DOHH2 (cell line): ENCODE measurements around the gene RAC3.
A peak's percentile ranks its signal among the peaks of the same experiment; 100 is the strongest.

Experiments used
- H3F3A ChIP-seq: fragments of 200-600 bp; sonication (generic), shearing (Covaris generic); 2 replicates; pipeline ENCODE4 v1.6.0; 2016; ENCODE audit warnings: antibody characterized with exemption, mild to moderate bottlenecking; ENCODE audit not compliant: control insufficient read depth, insufficient read depth
- H3K27ac ChIP-seq: fragments of 200-600 bp; sonication (generic); 2 replicates; pipeline ENCODE4 v1.5.1; 2014; ENCODE audit warnings: low read depth, mild to moderate bottlenecking, low read length, moderate library complexity
- H3K27me3 ChIP-seq: fragments of 200-600 bp; sonication (generic); 2 replicates; pipeline ENCODE4 v1.6.1; 2014; ENCODE audit warnings: mild to moderate bottlenecking, low read length, mixed read lengths; ENCODE audit not compliant: control insufficient read depth
- H3K36me3 ChIP-seq: fragments of 200-600 bp; sonication (generic); 2 replicates; pipeline ENCODE4 v1.6.1; 2014; ENCODE audit warnings: mild to moderate bottlenecking, low read length, moderate library complexity, mixed read lengths; ENCODE audit not compliant: control insufficient read depth
- H3K4me1 ChIP-seq: fragments of 200-600 bp; sonication (generic); 2 replicates; pipeline ENCODE4 v1.6.1; 2014; ENCODE audit warnings: mild to moderate bottlenecking, low read length, mixed read lengths; ENCODE audit not compliant: control insufficient read depth
- H3K4me2 ChIP-seq: fragments of 200-600 bp; sonication (generic); 2 replicates; pipeline ENCODE4 v1.6.0; 2014; ENCODE audit warnings: mild to moderate bottlenecking, low read length, moderate library complexity
- H3K4me3 ChIP-seq: fragments of 200-600 bp; sonication (generic); 2 replicates; pipeline ENCODE4 v1.5.1; 2014; ENCODE audit warnings: mild to moderate bottlenecking, low read length, mixed read lengths
- H3K79me2 ChIP-seq: fragments of 200-600 bp; sonication (generic); 2 replicates; pipeline ENCODE4 v1.6.1; 2014; ENCODE audit warnings: mild to moderate bottlenecking, low read length, mixed read lengths; ENCODE audit not compliant: control insufficient read depth
- H3K9me2 ChIP-seq: fragments of 200-600 bp; sonication (generic); replicated peaks from 2 replicates; pipeline ENCODE4 v1.6.1; 2014; ENCODE audit warnings: mild to moderate bottlenecking, low read length, mixed read lengths; ENCODE audit not compliant: control insufficient read depth
- H3K9me3 ChIP-seq: fragments of 200-600 bp; sonication (generic); 2 replicates; pipeline ENCODE4 v1.6.1; 2014; ENCODE audit warnings: antibody characterized with exemption, low read length, mixed read lengths; ENCODE audit not compliant: control insufficient read depth, insufficient read depth
- H4K20me1 ChIP-seq: fragments of 200-600 bp; sonication (generic); 2 replicates; pipeline ENCODE4 v1.6.0; 2014; ENCODE audit warnings: low read depth, mild to moderate bottlenecking, antibody characterized with exemption, low read length, moderate library complexity; ENCODE audit not compliant: control insufficient read depth, insufficient read depth
- EZH2phosphoT487 ChIP-seq: fragments of 200-600 bp; sonication (generic); IDR thresholded peaks from 2 replicates; pipeline ENCODE4 v1.6.1; 2017; ENCODE audit warnings: borderline replicate concordance, mild to moderate bottlenecking, antibody characterized with exemption, low read length, moderate library complexity, mixed read lengths
- TF ChIP-seq, protein P1 (sequence below): fragments of 200-600 bp; sonication (generic); IDR thresholded peaks from one replicate; pipeline ENCODE4 v1.5.1; 2014; ENCODE audit warnings: antibody characterized with exemption, mild to moderate bottlenecking, low read depth, low read length; ENCODE audit not compliant: poor library complexity, severe bottlenecking

Gene RAC3

GRCh38 chr17:82062984-82063368, 31.5 kb downstream of the RAC3 start:
- Histone ChIP-seq H3K27me3 (no peaks in the 10 kb centered on the region), H4K20me1 (peaks cover 6% of the 10 kb centered on the region; the same call in 1 of the 2 replicates), H3K36me3 (peaks cover 70% of the 10 kb centered on the region), H3K4me1 (peaks cover 20% of the 10 kb centered on the region), H3K9me3 (no peaks in the 10 kb centered on the region), H3K79me2 (peaks cover 36% of the 10 kb centered on the region), H3K9me2 (no peaks in the 10 kb centered on the region), H3K4me3 (no peak overlapping the region), H3K4me2 (no peak overlapping the region), H3F3A (no peaks in the 10 kb centered on the region), H3K27ac (no peak overlapping the region)
- TF ChIP-seq, protein P1, sequence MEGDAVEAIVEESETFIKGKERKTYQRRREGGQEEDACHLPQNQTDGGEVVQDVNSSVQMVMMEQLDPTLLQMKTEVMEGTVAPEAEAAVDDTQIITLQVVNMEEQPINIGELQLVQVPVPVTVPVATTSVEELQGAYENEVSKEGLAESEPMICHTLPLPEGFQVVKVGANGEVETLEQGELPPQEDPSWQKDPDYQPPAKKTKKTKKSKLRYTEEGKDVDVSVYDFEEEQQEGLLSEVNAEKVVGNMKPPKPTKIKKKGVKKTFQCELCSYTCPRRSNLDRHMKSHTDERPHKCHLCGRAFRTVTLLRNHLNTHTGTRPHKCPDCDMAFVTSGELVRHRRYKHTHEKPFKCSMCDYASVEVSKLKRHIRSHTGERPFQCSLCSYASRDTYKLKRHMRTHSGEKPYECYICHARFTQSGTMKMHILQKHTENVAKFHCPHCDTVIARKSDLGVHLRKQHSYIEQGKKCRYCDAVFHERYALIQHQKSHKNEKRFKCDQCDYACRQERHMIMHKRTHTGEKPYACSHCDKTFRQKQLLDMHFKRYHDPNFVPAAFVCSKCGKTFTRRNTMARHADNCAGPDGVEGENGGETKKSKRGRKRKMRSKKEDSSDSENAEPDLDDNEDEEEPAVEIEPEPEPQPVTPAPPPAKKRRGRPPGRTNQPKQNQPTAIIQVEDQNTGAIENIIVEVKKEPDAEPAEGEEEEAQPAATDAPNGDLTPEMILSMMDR, result no peak
- TF ChIP-seq EZH2phosphoT487, result no peak

DNA sequence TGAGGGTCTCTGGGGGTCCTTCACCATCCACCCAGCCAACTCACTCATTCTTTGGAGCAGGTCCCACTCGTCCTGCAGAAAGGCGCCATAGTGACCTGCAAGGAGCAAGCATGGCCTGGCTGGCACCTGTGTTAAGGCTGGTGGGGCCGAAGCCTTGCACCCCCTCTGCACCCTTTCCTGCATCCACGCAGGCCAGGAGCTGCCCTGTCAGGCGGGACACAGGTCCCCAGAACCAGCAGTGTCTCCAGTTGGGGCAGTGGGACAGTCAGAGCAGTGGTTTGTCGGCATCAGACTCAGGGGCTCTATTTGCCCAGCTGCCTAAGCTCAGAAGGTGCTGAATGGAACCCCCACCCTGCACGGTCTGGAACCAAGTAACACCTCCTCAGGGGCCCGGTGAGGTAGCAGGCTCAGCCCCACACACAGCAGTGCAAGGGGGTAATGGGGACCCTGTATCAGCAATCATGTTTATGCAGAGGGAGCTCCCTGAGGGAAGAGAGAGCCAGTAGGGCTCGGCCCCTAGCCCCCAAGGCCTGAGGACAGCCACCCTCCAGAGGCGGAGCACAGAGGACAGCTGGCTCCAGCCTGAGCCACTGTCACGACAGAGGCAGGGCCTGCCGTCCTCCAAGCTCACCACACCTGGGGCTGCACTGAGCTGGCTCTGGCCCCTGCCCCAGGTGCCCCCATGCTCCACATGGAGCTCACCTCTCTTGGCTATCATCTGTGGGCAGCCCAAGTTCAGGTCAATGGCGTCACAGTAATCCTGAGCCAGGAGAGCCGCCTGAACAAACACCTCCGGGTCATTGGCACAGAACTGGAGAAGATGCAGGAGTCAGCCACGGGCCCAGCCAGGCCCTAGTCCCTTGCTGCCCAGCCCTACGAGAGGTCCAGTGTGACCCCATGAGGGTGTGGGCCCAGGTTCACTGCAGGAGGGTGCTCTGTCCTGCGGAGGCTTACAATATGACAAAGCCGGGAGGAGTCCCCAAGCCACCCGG, 32.2 kb downstream of the RAC3 start:
- Histone ChIP-seq H3K79me2 (peaks cover 36% of the 10 kb centered on the region), H3F3A (no peaks in the 10 kb centered on the region), H4K20me1 (peaks cover 6% of the 10 kb centered on the region; the same call in 1 of the 2 replicates), H3K9me2 (no peaks in the 10 kb centered on the region), H3K4me1 (peaks cover 20% of the 10 kb centered on the region), H3K27ac (no peak overlapping the region), H3K4me2 (peak overlapping the region; percentile 75), H3K9me3 (no peaks in the 10 kb centered on the region), H3K27me3 (no peaks in the 10 kb centered on the region), H3K36me3 (peaks cover 63% of the 10 kb centered on the region), H3K4me3 (peak overlapping the region; percentile 95)
- no peak for TF ChIP-seq EZH2phosphoT487
- TF ChIP-seq, protein P1, result no peak

DNA sequence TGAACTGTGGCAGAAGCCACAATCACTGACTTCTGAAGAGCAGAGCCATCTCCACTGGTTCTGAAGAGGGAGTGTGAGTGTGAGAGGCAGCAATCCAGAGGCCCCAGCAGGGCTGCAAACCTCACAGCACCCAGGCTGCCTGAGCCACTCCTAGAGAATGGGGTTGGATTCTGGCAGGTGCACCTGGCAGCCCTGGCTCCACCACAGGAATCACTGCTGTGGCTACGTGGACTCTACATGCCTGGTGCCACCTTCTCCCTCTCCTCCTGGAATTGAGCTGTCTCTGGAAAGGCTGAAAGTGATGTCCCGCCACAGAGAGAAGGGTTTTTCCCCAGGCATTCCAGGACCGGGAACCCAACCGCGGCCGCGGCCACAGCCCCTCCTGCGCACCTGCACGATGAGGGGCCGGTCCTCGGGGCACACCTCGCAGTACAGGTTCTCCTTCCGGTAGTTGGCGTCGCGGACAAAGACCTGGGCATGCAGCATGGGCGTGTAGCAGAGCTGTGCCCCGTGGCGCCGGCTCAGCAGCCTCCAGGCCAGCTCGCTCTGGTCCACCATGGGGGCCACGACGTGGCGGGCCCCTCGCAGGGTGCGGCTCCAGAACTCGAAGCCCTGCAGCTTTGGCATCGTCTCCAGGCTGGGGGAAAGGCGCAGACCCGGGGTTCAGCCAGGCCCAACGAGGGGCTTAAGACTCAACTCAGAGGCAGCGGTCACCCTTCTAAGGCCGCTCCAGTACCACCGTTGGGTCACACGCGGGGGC, 33.1 kb downstream of the RAC3 start:
- Histone ChIP-seq H3K4me2 (peak overlapping the region; percentile 75), H3K36me3 (peaks cover 54% of the 10 kb centered on the region), H3K4me3 (peak overlapping the region; percentile 95), H3K9me2 (no peaks in the 10 kb centered on the region), H3K27me3 (no peaks in the 10 kb centered on the region), H3K9me3 (no peaks in the 10 kb centered on the region), H3K79me2 (peaks cover 36% of the 10 kb centered on the region), H3F3A (no peaks in the 10 kb centered on the region), H3K27ac (peak overlapping the region; percentile 13; the same call in 1 of the 2 replicates), H4K20me1 (peaks cover 6% of the 10 kb centered on the region; the same call in 1 of the 2 replicates), H3K4me1 (peaks cover 20% of the 10 kb centered on the region)
- TF ChIP-seq, protein P1, result no peak
- TF ChIP-seq EZH2phosphoT487, result no peak
